HFF-Myc (cell line): Measurements from ENCODE around the gene PJVK.
"Not testable (repeated sequence)": the region's sequence is repeated elsewhere in the genome, so short reads cannot be mapped to it uniquely, and the experiment has no call there.

Experiments used
- DNase-seq: peaks from one replicate; pipeline ENCODE4 v3.0.0-alpha.2; 2011; ENCODE audit warnings: low read depth; ENCODE audit errors: extremely low read depth
- H3K4me3 ChIP-seq: replicated peaks from 2 replicates; pipeline ENCODE4 v1.5.1; 2011; ENCODE audit warnings: low read depth, mild to moderate bottlenecking, control low read depth, low read length
- CTCF ChIP-seq: IDR thresholded peaks from 2 replicates; pipeline ENCODE4 v1.5.1; 2012; ENCODE audit warnings: mild to moderate bottlenecking, low read depth, low read length, control low read depth; ENCODE audit errors: missing control alignments

PJVK gene

GRCh38 chr2:178420463-178420999 lies 30.6 kb upstream of the PJVK start:
- no peak overlapping the region for H3K4me3 ChIP-seq
- TF ChIP-seq CTCF: no peak
- no peak for DNase-seq

- no peak for DNase-seq
- no peak for TF ChIP-seq CTCF
- H3K4me3 ChIP-seq: no peak overlapping the region
Observed at GRCh38 chr2:178422097-178422496, 29.1 kb upstream of the PJVK start.

GRCh38 chr2:178423746-178424145 lies 27.4 kb upstream of the PJVK start:
- not testable (repeated sequence) for H3K4me3 ChIP-seq, DNase-seq

- DNase-seq: no peak
- TF ChIP-seq CTCF: no peak
- no peak overlapping the region for H3K4me3 ChIP-seq
Observed at GRCh38 chr2:178425255-178425827, 25.8 kb upstream of the PJVK start.

GRCh38 chr2:178426388-178426787 lies 24.8 kb upstream of the PJVK start:
- H3K4me3 ChIP-seq: no peak overlapping the region
- DNase-seq: no peak
- no peak for TF ChIP-seq CTCF

- no peak for DNase-seq
- no peak overlapping the region for H3K4me3 ChIP-seq
- TF ChIP-seq CTCF: no peak
Observed at GRCh38 chr2:178427458-178427857, 23.7 kb upstream of the PJVK start.

- no peak for DNase-seq
- no peak overlapping the region for H3K4me3 ChIP-seq
- no peak for TF ChIP-seq CTCF
Observed at GRCh38 chr2:178428396-178428806, 22.8 kb upstream of the PJVK start.
